Measurements from ENCODE around the gene RGL2. TPM values are rescaled to one million over a fixed set of nuclear protein-coding genes. Genes with fewer than 3 reads are reported as not detected.

The RGL2 gene
- polyA plus RNA-seq, 1 donor (not counting 4 experiments of a cell fraction or from before 2014, with no cell fraction given): 33.6 TPM

- no peaks in the 10 kb centered on the region for H3K4me1 ChIP-seq (ENCODE audit: control insufficient read depth, extremely low read depth, insufficient read depth, low read length)
- no peaks in the 10 kb centered on the region for H3K27me3 ChIP-seq (ENCODE audit: control insufficient read depth, extremely low read depth, insufficient read depth, low read length)
- H3K4me2 ChIP-seq (ENCODE audit: control insufficient read depth, extremely low read depth, insufficient read depth, low read depth, low read length): no peak overlapping the region
- H3K27ac ChIP-seq (ENCODE audit: control insufficient read depth, insufficient read depth, low read length): no peak overlapping the region
- TF ChIP-seq EZH2 (IDR thresholded peaks at IDR 0.05; ENCODE audit: low read length): no peak
- TF ChIP-seq, protein P1, sequence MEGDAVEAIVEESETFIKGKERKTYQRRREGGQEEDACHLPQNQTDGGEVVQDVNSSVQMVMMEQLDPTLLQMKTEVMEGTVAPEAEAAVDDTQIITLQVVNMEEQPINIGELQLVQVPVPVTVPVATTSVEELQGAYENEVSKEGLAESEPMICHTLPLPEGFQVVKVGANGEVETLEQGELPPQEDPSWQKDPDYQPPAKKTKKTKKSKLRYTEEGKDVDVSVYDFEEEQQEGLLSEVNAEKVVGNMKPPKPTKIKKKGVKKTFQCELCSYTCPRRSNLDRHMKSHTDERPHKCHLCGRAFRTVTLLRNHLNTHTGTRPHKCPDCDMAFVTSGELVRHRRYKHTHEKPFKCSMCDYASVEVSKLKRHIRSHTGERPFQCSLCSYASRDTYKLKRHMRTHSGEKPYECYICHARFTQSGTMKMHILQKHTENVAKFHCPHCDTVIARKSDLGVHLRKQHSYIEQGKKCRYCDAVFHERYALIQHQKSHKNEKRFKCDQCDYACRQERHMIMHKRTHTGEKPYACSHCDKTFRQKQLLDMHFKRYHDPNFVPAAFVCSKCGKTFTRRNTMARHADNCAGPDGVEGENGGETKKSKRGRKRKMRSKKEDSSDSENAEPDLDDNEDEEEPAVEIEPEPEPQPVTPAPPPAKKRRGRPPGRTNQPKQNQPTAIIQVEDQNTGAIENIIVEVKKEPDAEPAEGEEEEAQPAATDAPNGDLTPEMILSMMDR (optimal IDR thresholded peaks at IDR 0.05 in 1 of 3, IDR thresholded peaks at IDR 0.05 in 1 of 3, conservative IDR thresholded peaks at IDR 0.05 in 1 of 3; ENCODE audit: extremely low read depth in 1 of 3, insufficient read depth in 2 of 3, low read length in 3 of 3): no peak
- no peak overlapping the region for H3K9ac ChIP-seq (ENCODE audit: control insufficient read depth, extremely low read depth, insufficient read depth, low read length)
- no peaks in the 10 kb centered on the region for H3K9me1 ChIP-seq (ENCODE audit: control insufficient read depth, extremely low read depth, insufficient read depth, low read length)
- H2AFZ ChIP-seq (ENCODE audit: control insufficient read depth, low read length): no peak overlapping the region
- no peaks in the 10 kb centered on the region for H4K20me1 ChIP-seq (ENCODE audit: control insufficient read depth, extremely low read depth, insufficient read depth, low read length)
- H3K4me3 ChIP-seq (ENCODE audit: control insufficient read depth in 2 of 3, extremely low read depth in 1 of 3, insufficient read depth in 2 of 3, low read depth in 1 of 3, low read length in 3 of 3): no peak overlapping the region
- FAIRE-seq (no peak), DNase-seq (ENCODE audit: low read depth, low spot score) (no peak)
- H3K79me2 ChIP-seq (ENCODE audit: control insufficient read depth, insufficient read depth, low read length): no peaks in the 10 kb centered on the region
- H3K9me3 ChIP-seq (ENCODE audit: control insufficient read depth, low read depth, low read length): no peaks in the 10 kb centered on the region
- no peaks in the 10 kb centered on the region for H3K36me3 ChIP-seq (ENCODE audit: control insufficient read depth in 2 of 2, extremely low read depth in 1 of 2, insufficient read depth in 2 of 2, low read length in 2 of 2)
- dilution Hi-C loops (cut with MboI; ENCODE audit: extremely low pct_ligation_motif_present, low sequenced_read_pairs): no loop called here
Measured at GRCh38 chr6:33335916-33336315, 37.2 kb upstream of the RGL2 start.

DNA sequence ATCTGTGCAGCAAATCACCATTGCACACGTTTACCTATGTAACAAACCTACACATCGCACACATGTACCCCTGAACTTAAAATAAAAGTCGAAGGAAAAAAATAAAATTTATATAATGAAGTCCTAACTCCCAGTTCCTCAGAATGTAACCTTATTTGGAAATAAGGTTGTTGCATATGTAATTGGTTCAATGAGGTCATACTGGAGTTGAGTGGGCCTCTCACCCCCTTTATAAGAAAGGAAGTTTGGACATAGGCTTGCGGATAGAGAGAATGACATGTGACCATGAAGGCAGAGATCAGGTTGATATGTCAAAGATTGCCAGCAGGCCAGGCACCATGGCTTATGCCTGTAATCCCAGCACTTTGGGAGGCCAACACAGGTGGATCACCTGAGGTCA lies 34.9 kb upstream of the RGL2 start:
- no peak overlapping the region for H2AFZ ChIP-seq (ENCODE audit: control insufficient read depth, low read length)
- TF ChIP-seq EZH2 (IDR thresholded peaks at IDR 0.05; ENCODE audit: low read length): no peak
- TF ChIP-seq, protein P1 (optimal IDR thresholded peaks at IDR 0.05 in 1 of 3, IDR thresholded peaks at IDR 0.05 in 1 of 3, conservative IDR thresholded peaks at IDR 0.05 in 1 of 3; ENCODE audit: extremely low read depth in 1 of 3, insufficient read depth in 2 of 3, low read length in 3 of 3): no peak
- no peaks in the 10 kb centered on the region for H3K36me3 ChIP-seq (ENCODE audit: control insufficient read depth in 2 of 2, extremely low read depth in 1 of 2, insufficient read depth in 2 of 2, low read length in 2 of 2)
- no peak overlapping the region for H3K9ac ChIP-seq (ENCODE audit: control insufficient read depth, extremely low read depth, insufficient read depth, low read length)
- no peaks in the 10 kb centered on the region for H3K9me3 ChIP-seq (ENCODE audit: control insufficient read depth, low read depth, low read length)
- H3K27ac ChIP-seq (ENCODE audit: control insufficient read depth, insufficient read depth, low read length): no peak overlapping the region
- dilution Hi-C loops (cut with MboI; ENCODE audit: extremely low pct_ligation_motif_present, low sequenced_read_pairs): no loop called here
- no peak overlapping the region for H3K4me3 ChIP-seq (ENCODE audit: control insufficient read depth in 2 of 3, extremely low read depth in 1 of 3, insufficient read depth in 2 of 3, low read depth in 1 of 3, low read length in 3 of 3)
- no peaks in the 10 kb centered on the region for H3K79me2 ChIP-seq (ENCODE audit: control insufficient read depth, insufficient read depth, low read length)
- no peak for DNase-seq (ENCODE audit: low read depth, low spot score)
- H3K4me1 ChIP-seq (ENCODE audit: control insufficient read depth, extremely low read depth, insufficient read depth, low read length): no peaks in the 10 kb centered on the region
- FAIRE-seq: no peak
- no peak overlapping the region for H3K4me2 ChIP-seq (ENCODE audit: control insufficient read depth, extremely low read depth, insufficient read depth, low read depth, low read length)
- no peaks in the 10 kb centered on the region for H3K9me1 ChIP-seq (ENCODE audit: control insufficient read depth, extremely low read depth, insufficient read depth, low read length)
- H4K20me1 ChIP-seq (ENCODE audit: control insufficient read depth, extremely low read depth, insufficient read depth, low read length): no peaks in the 10 kb centered on the region
- no peaks in the 10 kb centered on the region for H3K27me3 ChIP-seq (ENCODE audit: control insufficient read depth, extremely low read depth, insufficient read depth, low read length)
